HepG2 (cell line): ENCODE measurements around the gene WNT3. TPM values are rescaled to one million over a fixed set of nuclear protein-coding genes. Genes with fewer than 3 reads are reported as not detected.

Source experiments
- ATAD3A ChIP-seq: sonication (generic); formaldehyde crosslinking; IDR thresholded peaks from 2 replicates; pipeline ENCODE4 v1.4.0; 2020; ENCODE audit warnings: missing genetic modification reagents
- GABPA ChIP-seq, 2 experiments: IDR thresholded peaks; 2 replicates each; pipeline ENCODE4 v1.6.1; 2011 to 2016; ENCODE audit warnings: low read depth in 2 of 2, low read length in 1 of 2, missing biosample characterization in 1 of 2, missing genetic modification characterization in 1 of 2
- HES4 ChIP-seq: sonication (generic); formaldehyde crosslinking; IDR thresholded peaks from 2 replicates; pipeline ENCODE4 v1.9.0; 2021; ENCODE audit warnings: mild to moderate bottlenecking, missing genetic modification reagents, borderline replicate concordance
- HNRNPUL1 ChIP-seq: fragments of 200-400 bp; formaldehyde crosslinking; IDR thresholded peaks from 2 replicates; pipeline ENCODE4 v1.6.1; 2017; ENCODE audit warnings: low read depth, mild to moderate bottlenecking, low read length, moderate library complexity
- NFYC ChIP-seq: IDR thresholded peaks from 2 replicates; pipeline ENCODE4 v1.6.1; 2016; ENCODE audit warnings: missing genetic modification reagents, missing compliant biosample characterization
- POLR2G ChIP-seq: fragments of 200-400 bp; formaldehyde crosslinking; IDR thresholded peaks from 2 replicates; pipeline ENCODE4 v1.6.1; 2018; ENCODE audit warnings: mild to moderate bottlenecking, low read depth, low read length, moderate library complexity
- TEAD3 ChIP-seq: optimal IDR thresholded peaks from 2 replicates; pipeline ENCODE3; 2016; ENCODE audit warnings: borderline replicate concordance
- ZNF34 ChIP-seq: sonication (generic); formaldehyde crosslinking; IDR thresholded peaks from 2 replicates; pipeline ENCODE4 v1.4.0; 2020; ENCODE audit warnings: mild to moderate bottlenecking, missing genetic modification reagents, borderline replicate concordance
- ZNF816 ChIP-seq: sonication (generic); formaldehyde crosslinking; IDR thresholded peaks from 2 replicates; pipeline ENCODE4 v1.8.0; 2022; ENCODE audit warnings: missing genetic modification reagents, mild to moderate bottlenecking, borderline replicate concordance
- polyA plus RNA-seq, 8 experiments: library from polyadenylated mRNA; depleted of rRNA in 3 of 8; stranded (reverse) in 7 of 8; unstranded in 1 of 8; fragments of >200 nt; fragmentation: Illumina TruSeq in 4 of 8; extraction: Trizol in 4 of 8; gene quantifications; 2 replicates each; pipeline versions ENCODE4 v1.2.1 to v1.2.3, GENCODE V29; 2011 to 2016; ENCODE audit warnings: low read depth in 4 of 8, missing spikeins in 1 of 8, mixed read lengths in 1 of 8; ENCODE audit not compliant: insufficient read depth in 1 of 8
- total RNA-seq, 5 experiments: library from RNA; depleted of rRNA; stranded (reverse); fragments of >200 nt; fragmentation: Illumina TruSeq; extraction: Trizol; gene quantifications; 2 replicates each; pipeline ENCODE4 v1.2.3, GENCODE V29; 2016; ENCODE audit warnings: low read depth in 1 of 5
- TF ChIP-seq, protein P1 (sequence below): sonication (generic); formaldehyde crosslinking; IDR thresholded peaks from 2 replicates; pipeline ENCODE4 v1.4.0; 2020; ENCODE audit warnings: missing genetic modification reagents
- TF ChIP-seq, protein P2 (sequence below): sonication (generic); formaldehyde crosslinking; conservative IDR thresholded peaks from 2 replicates; pipeline ENCODE4 v1.5.0; 2020; ENCODE audit warnings: missing genetic modification reagents
- TF ChIP-seq, protein P3 (sequence below): sonication (generic); formaldehyde crosslinking; IDR thresholded peaks from 2 replicates; pipeline ENCODE4 v1.4.0; 2020; ENCODE audit warnings: missing genetic modification reagents, borderline replicate concordance
- TF ChIP-seq, protein P4 (sequence below): sonication (generic); formaldehyde crosslinking; IDR thresholded peaks from 2 replicates; pipeline ENCODE4 v1.4.0; 2020; ENCODE audit warnings: missing genetic modification reagents

Gene WNT3
- total and polyA plus RNA-seq, 2 of the 13 experiments (the other 11 are each of a cell fraction or from before 2014, with no cell fraction given): 8.5 to 10.3 TPM

DNA sequence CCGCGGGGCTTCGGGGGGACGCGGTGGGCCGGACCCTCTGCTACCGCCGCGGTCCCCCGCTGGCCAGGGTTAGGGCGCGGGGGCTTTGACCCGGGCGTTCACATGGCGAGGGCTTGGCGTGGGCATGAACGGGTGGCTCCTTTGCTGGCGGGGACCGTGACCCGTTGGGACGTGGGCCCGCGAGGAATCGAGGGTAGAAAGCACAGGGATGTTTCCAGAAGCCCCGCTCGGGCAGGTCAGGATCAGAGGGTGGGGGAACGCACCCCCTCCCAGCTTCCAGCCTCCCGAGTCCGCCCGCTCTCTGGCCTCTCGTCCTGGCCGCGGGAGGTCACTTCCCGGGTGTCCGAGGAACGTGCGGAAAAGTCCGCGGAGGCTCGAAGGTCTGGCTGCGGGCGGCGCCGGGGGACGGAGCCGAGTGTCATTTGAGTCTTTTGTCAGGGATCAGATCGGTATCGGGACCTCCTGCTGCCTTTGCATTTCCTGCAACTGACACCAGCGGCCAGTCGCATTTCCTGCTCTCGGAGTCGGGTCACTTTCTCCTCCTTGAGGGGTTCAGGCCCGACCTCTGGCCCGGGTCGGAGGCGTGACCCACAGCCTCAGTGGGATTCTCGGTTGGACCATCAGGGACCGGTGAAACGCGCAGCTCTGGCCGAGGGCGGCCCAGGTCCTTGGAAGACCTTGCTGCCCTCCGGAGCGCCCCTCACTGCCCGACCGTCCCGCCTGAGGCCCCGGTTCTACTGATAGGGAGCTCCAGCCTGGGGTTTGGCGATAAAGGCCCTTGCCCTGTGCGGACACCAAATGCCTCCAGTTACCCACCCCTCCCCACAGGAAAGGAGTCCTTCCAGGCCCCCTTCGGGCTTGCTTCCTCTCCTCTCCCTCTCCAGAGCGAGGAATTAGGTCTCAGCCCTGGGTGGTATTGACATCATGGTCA is 702 bp upstream of the WNT3 start (continued):
- TF ChIP-seq, protein P1, sequence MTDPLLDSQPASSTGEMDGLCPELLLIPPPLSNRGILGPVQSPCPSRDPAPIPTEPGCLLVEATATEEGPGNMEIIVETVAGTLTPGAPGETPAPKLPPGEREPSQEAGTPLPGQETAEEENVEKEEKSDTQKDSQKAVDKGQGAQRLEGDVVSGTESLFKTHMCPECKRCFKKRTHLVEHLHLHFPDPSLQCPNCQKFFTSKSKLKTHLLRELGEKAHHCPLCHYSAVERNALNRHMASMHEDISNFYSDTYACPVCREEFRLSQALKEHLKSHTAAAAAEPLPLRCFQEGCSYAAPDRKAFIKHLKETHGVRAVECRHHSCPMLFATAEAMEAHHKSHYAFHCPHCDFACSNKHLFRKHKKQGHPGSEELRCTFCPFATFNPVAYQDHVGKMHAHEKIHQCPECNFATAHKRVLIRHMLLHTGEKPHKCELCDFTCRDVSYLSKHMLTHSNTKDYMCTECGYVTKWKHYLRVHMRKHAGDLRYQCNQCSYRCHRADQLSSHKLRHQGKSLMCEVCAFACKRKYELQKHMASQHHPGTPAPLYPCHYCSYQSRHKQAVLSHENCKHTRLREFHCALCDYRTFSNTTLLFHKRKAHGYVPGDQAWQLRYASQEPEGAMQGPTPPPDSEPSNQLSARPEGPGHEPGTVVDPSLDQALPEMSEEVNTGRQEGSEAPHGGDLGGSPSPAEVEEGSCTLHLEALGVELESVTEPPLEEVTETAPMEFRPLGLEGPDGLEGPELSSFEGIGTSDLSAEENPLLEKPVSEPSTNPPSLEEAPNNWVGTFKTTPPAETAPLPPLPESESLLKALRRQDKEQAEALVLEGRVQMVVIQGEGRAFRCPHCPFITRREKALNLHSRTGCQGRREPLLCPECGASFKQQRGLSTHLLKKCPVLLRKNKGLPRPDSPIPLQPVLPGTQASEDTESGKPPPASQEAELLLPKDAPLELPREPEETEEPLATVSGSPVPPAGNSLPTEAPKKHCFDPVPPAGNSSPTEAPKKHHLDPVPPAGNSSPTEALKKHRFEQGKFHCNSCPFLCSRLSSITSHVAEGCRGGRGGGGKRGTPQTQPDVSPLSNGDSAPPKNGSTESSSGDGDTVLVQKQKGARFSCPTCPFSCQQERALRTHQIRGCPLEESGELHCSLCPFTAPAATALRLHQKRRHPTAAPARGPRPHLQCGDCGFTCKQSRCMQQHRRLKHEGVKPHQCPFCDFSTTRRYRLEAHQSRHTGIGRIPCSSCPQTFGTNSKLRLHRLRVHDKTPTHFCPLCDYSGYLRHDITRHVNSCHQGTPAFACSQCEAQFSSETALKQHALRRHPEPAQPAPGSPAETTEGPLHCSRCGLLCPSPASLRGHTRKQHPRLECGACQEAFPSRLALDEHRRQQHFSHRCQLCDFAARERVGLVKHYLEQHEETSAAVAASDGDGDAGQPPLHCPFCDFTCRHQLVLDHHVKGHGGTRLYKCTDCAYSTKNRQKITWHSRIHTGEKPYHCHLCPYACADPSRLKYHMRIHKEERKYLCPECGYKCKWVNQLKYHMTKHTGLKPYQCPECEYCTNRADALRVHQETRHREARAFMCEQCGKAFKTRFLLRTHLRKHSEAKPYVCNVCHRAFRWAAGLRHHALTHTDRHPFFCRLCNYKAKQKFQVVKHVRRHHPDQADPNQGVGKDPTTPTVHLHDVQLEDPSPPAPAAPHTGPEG (CRISPR knock-in tag): no peak
- TF ChIP-seq ATAD3A (CRISPR knock-in tag) (no peak), HNRNPUL1 (no peak), TEAD3 (CRISPR knock-in tag) (peak; percentile 49), NFYC (CRISPR knock-in tag) (no peak), HES4 (0 out of 2 replicates have a peak, but pooled peaks have one; percentile 42), ZNF816 (no peak), POLR2G (no peak), ZNF34 (CRISPR knock-in tag) (no peak), GABPA (IDR thresholded peaks at IDR 0.05; ENCODE audit: low read depth, low read length) (no peak), GABPA (CRISPR knock-in tag; IDR thresholded peaks at IDR 0.05; ENCODE audit: low read depth) (no peak)
- TF ChIP-seq, protein P2, sequence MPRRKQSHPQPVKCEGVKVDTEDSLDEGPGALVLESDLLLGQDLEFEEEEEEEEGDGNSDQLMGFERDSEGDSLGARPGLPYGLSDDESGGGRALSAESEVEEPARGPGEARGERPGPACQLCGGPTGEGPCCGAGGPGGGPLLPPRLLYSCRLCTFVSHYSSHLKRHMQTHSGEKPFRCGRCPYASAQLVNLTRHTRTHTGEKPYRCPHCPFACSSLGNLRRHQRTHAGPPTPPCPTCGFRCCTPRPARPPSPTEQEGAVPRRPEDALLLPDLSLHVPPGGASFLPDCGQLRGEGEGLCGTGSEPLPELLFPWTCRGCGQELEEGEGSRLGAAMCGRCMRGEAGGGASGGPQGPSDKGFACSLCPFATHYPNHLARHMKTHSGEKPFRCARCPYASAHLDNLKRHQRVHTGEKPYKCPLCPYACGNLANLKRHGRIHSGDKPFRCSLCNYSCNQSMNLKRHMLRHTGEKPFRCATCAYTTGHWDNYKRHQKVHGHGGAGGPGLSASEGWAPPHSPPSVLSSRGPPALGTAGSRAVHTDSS (CRISPR knock-in tag): no peak
- TF ChIP-seq, protein P3, sequence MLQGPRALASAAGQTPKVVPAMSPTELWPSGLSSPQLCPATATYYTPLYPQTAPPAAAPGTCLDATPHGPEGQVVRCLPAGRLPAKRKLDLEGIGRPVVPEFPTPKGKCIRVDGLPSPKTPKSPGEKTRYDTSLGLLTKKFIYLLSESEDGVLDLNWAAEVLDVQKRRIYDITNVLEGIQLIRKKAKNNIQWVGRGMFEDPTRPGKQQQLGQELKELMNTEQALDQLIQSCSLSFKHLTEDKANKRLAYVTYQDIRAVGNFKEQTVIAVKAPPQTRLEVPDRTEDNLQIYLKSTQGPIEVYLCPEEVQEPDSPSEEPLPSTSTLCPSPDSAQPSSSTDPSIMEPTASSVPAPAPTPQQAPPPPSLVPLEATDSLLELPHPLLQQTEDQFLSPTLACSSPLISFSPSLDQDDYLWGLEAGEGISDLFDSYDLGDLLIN: 0 out of 2 replicates have a peak, but pooled peaks have one; percentile 46
- TF ChIP-seq, protein P4, sequence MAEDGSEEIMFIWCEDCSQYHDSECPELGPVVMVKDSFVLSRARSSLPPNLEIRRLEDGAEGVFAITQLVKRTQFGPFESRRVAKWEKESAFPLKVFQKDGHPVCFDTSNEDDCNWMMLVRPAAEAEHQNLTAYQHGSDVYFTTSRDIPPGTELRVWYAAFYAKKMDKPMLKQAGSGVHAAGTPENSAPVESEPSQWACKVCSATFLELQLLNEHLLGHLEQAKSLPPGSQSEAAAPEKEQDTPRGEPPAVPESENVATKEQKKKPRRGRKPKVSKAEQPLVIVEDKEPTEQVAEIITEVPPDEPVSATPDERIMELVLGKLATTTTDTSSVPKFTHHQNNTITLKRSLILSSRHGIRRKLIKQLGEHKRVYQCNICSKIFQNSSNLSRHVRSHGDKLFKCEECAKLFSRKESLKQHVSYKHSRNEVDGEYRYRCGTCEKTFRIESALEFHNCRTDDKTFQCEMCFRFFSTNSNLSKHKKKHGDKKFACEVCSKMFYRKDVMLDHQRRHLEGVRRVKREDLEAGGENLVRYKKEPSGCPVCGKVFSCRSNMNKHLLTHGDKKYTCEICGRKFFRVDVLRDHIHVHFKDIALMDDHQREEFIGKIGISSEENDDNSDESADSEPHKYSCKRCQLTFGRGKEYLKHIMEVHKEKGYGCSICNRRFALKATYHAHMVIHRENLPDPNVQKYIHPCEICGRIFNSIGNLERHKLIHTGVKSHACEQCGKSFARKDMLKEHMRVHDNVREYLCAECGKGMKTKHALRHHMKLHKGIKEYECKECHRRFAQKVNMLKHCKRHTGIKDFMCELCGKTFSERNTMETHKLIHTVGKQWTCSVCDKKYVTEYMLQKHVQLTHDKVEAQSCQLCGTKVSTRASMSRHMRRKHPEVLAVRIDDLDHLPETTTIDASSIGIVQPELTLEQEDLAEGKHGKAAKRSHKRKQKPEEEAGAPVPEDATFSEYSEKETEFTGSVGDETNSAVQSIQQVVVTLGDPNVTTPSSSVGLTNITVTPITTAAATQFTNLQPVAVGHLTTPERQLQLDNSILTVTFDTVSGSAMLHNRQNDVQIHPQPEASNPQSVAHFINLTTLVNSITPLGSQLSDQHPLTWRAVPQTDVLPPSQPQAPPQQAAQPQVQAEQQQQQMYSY (CRISPR knock-in tag): no peak
